H9 (cell line): ENCODE data around the gene EHD1. TPM values are rescaled to one million over a fixed set of nuclear protein-coding genes. Genes with fewer than 3 reads are reported as not detected.

Experiments used
- DNase-seq: peaks from one replicate; pipeline ENCODE4 v3.0.0-alpha.2; 2017
- H2AFZ ChIP-seq: one replicate; pipeline ENCODE4 v1.6.1; 2013; ENCODE audit warnings: mild to moderate bottlenecking, low read length, control low read depth, moderate library complexity
- H2AK5ac ChIP-seq: 2 replicates; pipeline ENCODE4 v1.6.1; 2013; ENCODE audit warnings: low read length, control low read depth, mixed read lengths; ENCODE audit not compliant: insufficient read length
- H2BK120ac ChIP-seq: one replicate; pipeline ENCODE4 v1.6.1; 2013; ENCODE audit warnings: low read depth, mild to moderate bottlenecking, low read length, control low read depth, inconsistent platforms; ENCODE audit not compliant: poor library complexity, severe bottlenecking
- H2BK12ac ChIP-seq: 2 replicates; pipeline ENCODE4 v1.6.1; 2013; ENCODE audit warnings: low read length, control low read depth, mixed read lengths, low read depth; ENCODE audit not compliant: insufficient read length
- H2BK15ac ChIP-seq: 2 replicates; pipeline ENCODE4 v1.6.1; 2013; ENCODE audit warnings: low read depth, low read length, control low read depth
- H2BK20ac ChIP-seq: one replicate; pipeline ENCODE4 v1.6.1; 2013; ENCODE audit warnings: low read depth, mild to moderate bottlenecking, low read length, control low read depth, inconsistent platforms; ENCODE audit not compliant: poor library complexity, severe bottlenecking
- H2BK5ac ChIP-seq: 2 replicates; pipeline ENCODE4 v1.6.1; 2013; ENCODE audit warnings: low read length, control low read depth, mixed read lengths; ENCODE audit not compliant: insufficient read length
- H3K14ac ChIP-seq: 2 replicates; pipeline ENCODE4 v1.6.1; 2013; ENCODE audit warnings: low read length, control low read depth; ENCODE audit not compliant: insufficient read depth
- H3K18ac ChIP-seq: 2 replicates; pipeline ENCODE4 v1.6.1; 2013; ENCODE audit warnings: low read depth, mild to moderate bottlenecking, mixed read lengths, low read length, control low read depth; ENCODE audit not compliant: insufficient read length
- H3K23ac ChIP-seq: 2 replicates; pipeline ENCODE4 v1.6.1; 2013; ENCODE audit warnings: low read length, control low read depth, mixed read lengths, low read depth; ENCODE audit not compliant: insufficient read length
- H3K23me2 ChIP-seq: 2 replicates; pipeline ENCODE4 v1.6.1; 2013; ENCODE audit warnings: low read depth, mild to moderate bottlenecking, mixed read lengths, low read length, control low read depth; ENCODE audit not compliant: insufficient read length, poor library complexity, severe bottlenecking
- H3K27ac ChIP-seq: 2 replicates; pipeline ENCODE4 v1.5.1; 2013; ENCODE audit warnings: low read length, control low read depth, mixed read lengths, low read depth; ENCODE audit not compliant: insufficient read length
- H3K27me3 ChIP-seq: 2 replicates; pipeline ENCODE4 v1.6.1; 2013; ENCODE audit warnings: low read length, control low read depth, inconsistent platforms; ENCODE audit not compliant: insufficient read depth
- H3K4ac ChIP-seq: 2 replicates; pipeline ENCODE4 v1.6.1; 2013; ENCODE audit warnings: low read depth, mild to moderate bottlenecking, control low read depth, inconsistent platforms, low read length, moderate library complexity
- H3K4me1 ChIP-seq: 2 replicates; pipeline ENCODE4 v1.6.1; 2013; ENCODE audit warnings: low read length, control low read depth, inconsistent platforms; ENCODE audit not compliant: insufficient read depth
- H3K4me2 ChIP-seq: 2 replicates; pipeline ENCODE4 v1.6.1; 2013; ENCODE audit warnings: low read length, control low read depth, mixed read lengths; ENCODE audit not compliant: insufficient read length, insufficient read depth
- H3K56ac ChIP-seq: 2 replicates; pipeline ENCODE4 v1.6.1; 2013; ENCODE audit warnings: low read depth, mild to moderate bottlenecking, mixed read lengths, low read length, control low read depth; ENCODE audit not compliant: insufficient read length
- H3K79me1 ChIP-seq: 2 replicates; pipeline ENCODE4 v1.6.1; 2013; ENCODE audit warnings: low read depth, mild to moderate bottlenecking, moderate library complexity, low read length, control low read depth, inconsistent platforms; ENCODE audit not compliant: insufficient read depth, poor library complexity, severe bottlenecking
- H3K79me2 ChIP-seq: 2 replicates; pipeline ENCODE4 v1.6.1; 2013; ENCODE audit warnings: low read length, control low read depth, inconsistent platforms; ENCODE audit not compliant: insufficient read depth
- H3K9ac ChIP-seq: 2 replicates; pipeline ENCODE4 v1.6.1; 2013; ENCODE audit warnings: low read length, control low read depth, mixed read lengths; ENCODE audit not compliant: insufficient read length; ENCODE audit errors: extremely low read depth
- H3K9me3 ChIP-seq: one replicate; pipeline ENCODE4 v1.6.1; 2013; ENCODE audit warnings: low read depth, low read length, inconsistent platforms; ENCODE audit not compliant: control insufficient read depth
- H3T11ph ChIP-seq: one replicate; pipeline ENCODE4 v1.6.1; 2013; ENCODE audit warnings: mild to moderate bottlenecking, low read length, control low read depth, inconsistent platforms
- H4K20me1 ChIP-seq: one replicate; pipeline ENCODE4 v1.6.1; 2013; ENCODE audit not compliant: control insufficient read depth, insufficient read length, insufficient read depth
- H4K5ac ChIP-seq: 2 replicates; pipeline ENCODE4 v1.6.1; 2013; ENCODE audit warnings: low read depth, mild to moderate bottlenecking, mixed read lengths, low read length, control low read depth; ENCODE audit not compliant: insufficient read length
- H4K8ac ChIP-seq: replicated peaks from 2 replicates; pipeline ENCODE4 v1.6.1; 2013; ENCODE audit warnings: low read length, control low read depth, mixed read lengths, low read depth; ENCODE audit not compliant: insufficient read length
- H4K91ac ChIP-seq: 2 replicates; pipeline ENCODE4 v1.6.1; 2013; ENCODE audit warnings: low read depth, mild to moderate bottlenecking, moderate library complexity, mixed read lengths, low read length, control low read depth; ENCODE audit not compliant: insufficient read length
- H3K27ac Mint-ChIP-seq, 3 experiments: 2 replicates in 2 of 3; 3 replicates in 1 of 3; pipeline ENCODE4 v1.8.0; 2020 to 2021; ENCODE audit warnings: mixed read lengths in 3 of 3, mild to moderate bottlenecking in 1 of 3, moderate library complexity in 1 of 3
- H3K27me3 Mint-ChIP-seq: 2 replicates; pipeline ENCODE4 v1.8.0; 2021; ENCODE audit warnings: low read depth, mild to moderate bottlenecking, moderate library complexity, mixed read lengths
- H3K36me3 Mint-ChIP-seq, 3 experiments: 2 replicates in 2 of 3; 3 replicates in 1 of 3; pipeline ENCODE4 v1.8.0; 2020 to 2021; ENCODE audit warnings: low read depth in 3 of 3, mixed read lengths in 3 of 3; ENCODE audit not compliant: insufficient read depth in 1 of 3
- H3K4me1 Mint-ChIP-seq, 2 experiments: 2 replicates each; pipeline ENCODE4 v1.8.0; 2020; ENCODE audit warnings: mixed read lengths in 2 of 2
- H3K4me3 Mint-ChIP-seq, 2 experiments: 2 replicates in 1 of 2; 3 replicates in 1 of 2; pipeline ENCODE4 v1.8.0; 2020 to 2021; ENCODE audit warnings: mild to moderate bottlenecking in 2 of 2, mixed read lengths in 2 of 2, moderate library complexity in 1 of 2
- H3K9me3 Mint-ChIP-seq, 2 experiments: 2 replicates in 1 of 2; 3 replicates in 1 of 2; pipeline ENCODE4 v1.8.0; 2020; ENCODE audit warnings: mild to moderate bottlenecking in 2 of 2, mixed read lengths in 2 of 2, moderate library complexity in 1 of 2
- WGBS: extraction: QIAGEN DNeasy Blood & Tissue Kit; methylation state at CpG from one replicate; pipeline ENCODE4 v1.1.7; 2013; ENCODE audit warnings: missing lambda C conversion rate, low lambda C conversion rate, mixed read lengths; ENCODE audit not compliant: insufficient read length; ENCODE audit errors: extremely low coverage; 5-methylcytosine and 5-hydroxymethylcytosine counted together
- total RNA-seq: library from RNA; stranded (reverse); gene quantifications from 2 replicates; pipeline ENCODE4 v1.2.1, GENCODE V29; 2021
- TF ChIP-seq, protein P1 (sequence below): fragments of 200-600 bp; sonication (generic); conservative IDR thresholded peaks from 3 replicates; pipeline ENCODE4 v1.8.0; 2021; ENCODE audit warnings: antibody characterized with exemption, mild to moderate bottlenecking

Gene EHD1
- total RNA-seq, 1 experiment from 2014 or later: 31.0 TPM

GRCh38 chr11:64861227-64861975 lies 17.0 kb downstream of the EHD1 start:
- Histone ChIP-seq H3K23me2 (no peaks in the 10 kb centered on the region), H4K20me1 (no peaks in the 10 kb centered on the region), H3K9ac (no peak overlapping the region), H2BK20ac (no peak overlapping the region), H3K23ac (no peak overlapping the region), H3K27ac (no peak overlapping the region), H2BK15ac (no peak overlapping the region), H4K5ac (no peak overlapping the region), H4K91ac (no peak overlapping the region), H3K4me1 (no peaks in the 10 kb centered on the region; the same call in 1 of the 2 replicates), H2BK12ac (no peak overlapping the region), H3T11ph (no peak overlapping the region), H3K18ac (no peak overlapping the region), H3K14ac (no peak overlapping the region; the same call in 1 of the 2 replicates), H4K8ac (no peak overlapping the region), H3K9me3 (no peaks in the 10 kb centered on the region), H2BK120ac (no peak overlapping the region), H3K79me2 (no peaks in the 10 kb centered on the region), H2AFZ (no peak overlapping the region), H3K79me1 (no peaks in the 10 kb centered on the region), H2BK5ac (no peak overlapping the region), H3K27me3 (no peaks in the 10 kb centered on the region), H3K56ac (no peak overlapping the region), H3K4ac (no peak overlapping the region), H3K4me2 (no peak overlapping the region), H2AK5ac (no peak overlapping the region)
- H3K4me1 Mint-ChIP-seq: peaks cover 15 to 24% of the 10 kb centered on the region in 2 experiments
- no peak overlapping the region for H3K4me3 Mint-ChIP-seq
- TF ChIP-seq, protein P1, sequence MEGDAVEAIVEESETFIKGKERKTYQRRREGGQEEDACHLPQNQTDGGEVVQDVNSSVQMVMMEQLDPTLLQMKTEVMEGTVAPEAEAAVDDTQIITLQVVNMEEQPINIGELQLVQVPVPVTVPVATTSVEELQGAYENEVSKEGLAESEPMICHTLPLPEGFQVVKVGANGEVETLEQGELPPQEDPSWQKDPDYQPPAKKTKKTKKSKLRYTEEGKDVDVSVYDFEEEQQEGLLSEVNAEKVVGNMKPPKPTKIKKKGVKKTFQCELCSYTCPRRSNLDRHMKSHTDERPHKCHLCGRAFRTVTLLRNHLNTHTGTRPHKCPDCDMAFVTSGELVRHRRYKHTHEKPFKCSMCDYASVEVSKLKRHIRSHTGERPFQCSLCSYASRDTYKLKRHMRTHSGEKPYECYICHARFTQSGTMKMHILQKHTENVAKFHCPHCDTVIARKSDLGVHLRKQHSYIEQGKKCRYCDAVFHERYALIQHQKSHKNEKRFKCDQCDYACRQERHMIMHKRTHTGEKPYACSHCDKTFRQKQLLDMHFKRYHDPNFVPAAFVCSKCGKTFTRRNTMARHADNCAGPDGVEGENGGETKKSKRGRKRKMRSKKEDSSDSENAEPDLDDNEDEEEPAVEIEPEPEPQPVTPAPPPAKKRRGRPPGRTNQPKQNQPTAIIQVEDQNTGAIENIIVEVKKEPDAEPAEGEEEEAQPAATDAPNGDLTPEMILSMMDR: no peak; the same call in 2 of the 3 replicates
- H3K36me3 Mint-ChIP-seq: peaks cover 0 to 2% (median 0%) of the 10 kb centered on the region in 3 experiments; a peak in 2 of 7 replicates
- H3K9me3 Mint-ChIP-seq: no peaks in the 10 kb centered on the region
- WGBS: no CpG with 5 or more reads among the region's 6 CpGs
- no peak for DNase-seq
- H3K27me3 Mint-ChIP-seq: no peaks in the 10 kb centered on the region
- H3K27ac Mint-ChIP-seq: 0 out of 7 replicates have a peak overlapping the region, but pooled peaks of 1 of the 3 experiments have one; percentile 61
